Measurements from ENCODE around the gene OPRPN. TPM values are rescaled to one million over a fixed set of nuclear protein-coding genes. Genes with fewer than 3 reads are reported as not detected.

OPRPN gene
- polyA plus RNA-seq, 1 donor (not counting 4 experiments of a cell fraction or from before 2014, with no cell fraction given), result not detected

DNA sequence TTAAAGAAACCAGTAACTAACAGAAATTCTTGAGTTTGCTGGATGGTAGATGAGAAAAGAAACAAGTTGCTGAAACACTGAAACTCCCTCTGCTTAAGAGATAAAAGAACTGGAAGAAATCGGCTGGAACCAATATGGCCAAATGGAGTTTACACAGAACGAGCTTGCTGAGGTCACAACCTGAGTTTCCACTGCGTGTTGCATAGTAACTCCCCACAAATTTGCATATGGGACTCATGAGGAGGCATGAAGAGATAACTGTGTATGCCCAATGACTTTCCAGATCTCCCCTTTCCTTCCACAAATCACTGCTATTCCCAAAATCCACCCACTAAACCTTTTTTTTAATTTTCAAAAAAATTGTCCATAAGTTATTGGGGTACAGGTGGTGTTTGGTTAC is 25.0 kb upstream of the OPRPN start:
- Histone ChIP-seq H4K20me1 (ENCODE audit: control insufficient read depth, extremely low read depth, insufficient read depth, low read length) (no peaks in the 10 kb centered on the region), H3K27ac (ENCODE audit: control insufficient read depth, insufficient read depth, low read length) (no peak overlapping the region), H3K9me1 (ENCODE audit: control insufficient read depth, extremely low read depth, insufficient read depth, low read length) (no peaks in the 10 kb centered on the region), H3K9me3 (ENCODE audit: control insufficient read depth, low read depth, low read length) (no peaks in the 10 kb centered on the region), H3K9ac (ENCODE audit: control insufficient read depth, extremely low read depth, insufficient read depth, low read length) (no peak overlapping the region), H2AFZ (ENCODE audit: control insufficient read depth, low read length) (no peak overlapping the region), H3K4me2 (ENCODE audit: control insufficient read depth, extremely low read depth, insufficient read depth, low read depth, low read length) (no peak overlapping the region), H3K4me3 (ENCODE audit: control insufficient read depth in 2 of 3, extremely low read depth in 1 of 3, insufficient read depth in 2 of 3, low read depth in 1 of 3, low read length in 3 of 3) (no peak overlapping the region), H3K4me1 (ENCODE audit: control insufficient read depth, extremely low read depth, insufficient read depth, low read length) (no peaks in the 10 kb centered on the region), H3K36me3 (ENCODE audit: control insufficient read depth in 2 of 2, extremely low read depth in 1 of 2, insufficient read depth in 2 of 2, low read length in 2 of 2) (no peaks in the 10 kb centered on the region), H3K27me3 (ENCODE audit: control insufficient read depth, extremely low read depth, insufficient read depth, low read length) (no peaks in the 10 kb centered on the region), H3K79me2 (ENCODE audit: control insufficient read depth, insufficient read depth, low read length) (no peaks in the 10 kb centered on the region)
- no peak for TF ChIP-seq EZH2 (IDR thresholded peaks at IDR 0.05; ENCODE audit: low read length)
- TF ChIP-seq, protein P1, sequence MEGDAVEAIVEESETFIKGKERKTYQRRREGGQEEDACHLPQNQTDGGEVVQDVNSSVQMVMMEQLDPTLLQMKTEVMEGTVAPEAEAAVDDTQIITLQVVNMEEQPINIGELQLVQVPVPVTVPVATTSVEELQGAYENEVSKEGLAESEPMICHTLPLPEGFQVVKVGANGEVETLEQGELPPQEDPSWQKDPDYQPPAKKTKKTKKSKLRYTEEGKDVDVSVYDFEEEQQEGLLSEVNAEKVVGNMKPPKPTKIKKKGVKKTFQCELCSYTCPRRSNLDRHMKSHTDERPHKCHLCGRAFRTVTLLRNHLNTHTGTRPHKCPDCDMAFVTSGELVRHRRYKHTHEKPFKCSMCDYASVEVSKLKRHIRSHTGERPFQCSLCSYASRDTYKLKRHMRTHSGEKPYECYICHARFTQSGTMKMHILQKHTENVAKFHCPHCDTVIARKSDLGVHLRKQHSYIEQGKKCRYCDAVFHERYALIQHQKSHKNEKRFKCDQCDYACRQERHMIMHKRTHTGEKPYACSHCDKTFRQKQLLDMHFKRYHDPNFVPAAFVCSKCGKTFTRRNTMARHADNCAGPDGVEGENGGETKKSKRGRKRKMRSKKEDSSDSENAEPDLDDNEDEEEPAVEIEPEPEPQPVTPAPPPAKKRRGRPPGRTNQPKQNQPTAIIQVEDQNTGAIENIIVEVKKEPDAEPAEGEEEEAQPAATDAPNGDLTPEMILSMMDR (optimal IDR thresholded peaks at IDR 0.05 in 1 of 3, IDR thresholded peaks at IDR 0.05 in 1 of 3, conservative IDR thresholded peaks at IDR 0.05 in 1 of 3; ENCODE audit: extremely low read depth in 1 of 3, insufficient read depth in 2 of 3, low read length in 3 of 3), result no peak
- dilution Hi-C loops (cut with MboI; ENCODE audit: extremely low pct_ligation_motif_present, low sequenced_read_pairs), result no loop called here
- DNase-seq (ENCODE audit: low read depth, low spot score) (no peak), FAIRE-seq (no peak)

GRCh38 chr4:70380578-70380977 is 17.2 kb upstream of the OPRPN start:
- DNase-seq (ENCODE audit: low read depth, low spot score) (no peak), FAIRE-seq (no peak)
- H3K9ac ChIP-seq (ENCODE audit: control insufficient read depth, extremely low read depth, insufficient read depth, low read length), result no peak overlapping the region

More at GRCh38 chr4:70380578-70380977, 17.2 kb upstream of the OPRPN start:
- H3K4me1 ChIP-seq (ENCODE audit: control insufficient read depth, extremely low read depth, insufficient read depth, low read length), result no peaks in the 10 kb centered on the region
- H3K4me2 ChIP-seq (ENCODE audit: control insufficient read depth, extremely low read depth, insufficient read depth, low read depth, low read length), result no peak overlapping the region
- H3K27ac ChIP-seq (ENCODE audit: control insufficient read depth, insufficient read depth, low read length), result no peak overlapping the region
- H3K79me2 ChIP-seq (ENCODE audit: control insufficient read depth, insufficient read depth, low read length), result no peaks in the 10 kb centered on the region
- no peaks in the 10 kb centered on the region for H4K20me1 ChIP-seq (ENCODE audit: control insufficient read depth, extremely low read depth, insufficient read depth, low read length)
- no peak overlapping the region for H3K4me3 ChIP-seq (ENCODE audit: control insufficient read depth in 2 of 3, extremely low read depth in 1 of 3, insufficient read depth in 2 of 3, low read depth in 1 of 3, low read length in 3 of 3)
- H3K27me3 ChIP-seq (ENCODE audit: control insufficient read depth, extremely low read depth, insufficient read depth, low read length), result no peaks in the 10 kb centered on the region
- H3K9me1 ChIP-seq (ENCODE audit: control insufficient read depth, extremely low read depth, insufficient read depth, low read length), result no peaks in the 10 kb centered on the region
- no peaks in the 10 kb centered on the region for H3K9me3 ChIP-seq (ENCODE audit: control insufficient read depth, low read depth, low read length)
- no peak overlapping the region for H2AFZ ChIP-seq (ENCODE audit: control insufficient read depth, low read length)
- TF ChIP-seq EZH2 (IDR thresholded peaks at IDR 0.05; ENCODE audit: low read length), result no peak
- TF ChIP-seq, protein P1 (optimal IDR thresholded peaks at IDR 0.05 in 1 of 3, IDR thresholded peaks at IDR 0.05 in 1 of 3, conservative IDR thresholded peaks at IDR 0.05 in 1 of 3; ENCODE audit: extremely low read depth in 1 of 3, insufficient read depth in 2 of 3, low read length in 3 of 3), result no peak
- dilution Hi-C loops (cut with MboI; ENCODE audit: extremely low pct_ligation_motif_present, low sequenced_read_pairs), result no loop called here
- H3K36me3 ChIP-seq (ENCODE audit: control insufficient read depth in 2 of 2, extremely low read depth in 1 of 2, insufficient read depth in 2 of 2, low read length in 2 of 2), result no peaks in the 10 kb centered on the region
